HEK293 (cell line): ENCODE measurements around the gene OR2AT4.

Experiments
- CTCF ChIA-PET: fragments of 350-600 bp; formaldehyde crosslinking; extraction: SDS; loops from one replicate; lab custom pipeline; 2021; ENCODE audit warnings: antibody characterized with exemption; lab: Yijun Ruan, JAX
- POLR2A ChIA-PET: fragments of 300-600 bp; formaldehyde crosslinking; extraction: SDS; loops from one replicate; lab custom pipeline; 2020; ENCODE audit warnings: antibody characterized with exemption, inconsistent platforms; lab: Yijun Ruan, JAX
- H3K27ac ChIP-seq: fragments of 200-500 bp; sonication (Bioruptor generic); 2 replicates; pipeline ENCODE4 v1.5.1; 2014; ENCODE audit warnings: low read depth, low read length, control low read depth, inconsistent platforms; ENCODE audit errors: extremely low read depth
- H3K36me3 ChIP-seq, 2 experiments: fragments of 200-500 bp in 1 of 2; sonication (Bioruptor generic) in 1 of 2; 1 replicate in 1 of 2; 2 replicates in 1 of 2; pipeline ENCODE4 v1.5.1; 2014 to 2017; ENCODE audit warnings: inconsistent platforms in 2 of 2, low read length in 2 of 2; ENCODE audit not compliant: control insufficient read depth in 2 of 2, insufficient read depth in 1 of 2
- H3K4me1 ChIP-seq: fragments of 200-500 bp; sonication (Bioruptor generic); 2 replicates; pipeline ENCODE4 v1.5.1; 2014; ENCODE audit warnings: mild to moderate bottlenecking, low read length, inconsistent platforms; ENCODE audit not compliant: control insufficient read depth, insufficient read depth
- H3K4me3 ChIP-seq: 2 replicates; pipeline ENCODE4 v1.5.1; 2011; ENCODE audit warnings: low read depth, mild to moderate bottlenecking, control low read depth, low read length, moderate library complexity
- H3K9me3 ChIP-seq: fragments of 200-500 bp; sonication (Bioruptor generic); 2 replicates; pipeline ENCODE4 v1.5.1; 2014; ENCODE audit warnings: low read depth, low read length, inconsistent platforms; ENCODE audit not compliant: control insufficient read depth, insufficient read depth
- GFI1B ChIP-seq: fragments of 450-650 bp; formaldehyde crosslinking; IDR thresholded peaks from 2 replicates; pipeline ENCODE4 v1.5.1; 2016; ENCODE audit warnings: missing biosample characterization, missing genetic modification characterization
- PRDM6 ChIP-seq: fragments of 450-650 bp; formaldehyde crosslinking; IDR thresholded peaks from 2 replicates; pipeline ENCODE4 v1.5.1; 2017; ENCODE audit warnings: missing biosample characterization, missing genetic modification characterization
- YY1 ChIP-seq: fragments of 450-650 bp; formaldehyde crosslinking; IDR thresholded peaks from 2 replicates; pipeline ENCODE4 v1.5.1; 2018; ENCODE audit warnings: missing biosample characterization, missing genetic modification characterization
- ZBTB10 ChIP-seq: fragments of 450-650 bp; formaldehyde crosslinking; IDR thresholded peaks from 2 replicates; pipeline ENCODE4 v1.5.1; 2016; ENCODE audit warnings: missing biosample characterization, missing genetic modification characterization
- ZBTB48 ChIP-seq: fragments of 450-650 bp; formaldehyde crosslinking; IDR thresholded peaks from 2 replicates; pipeline ENCODE4 v1.5.1; 2016; ENCODE audit warnings: missing biosample characterization, missing genetic modification characterization
- ZFP3 ChIP-seq: fragments of 450-650 bp; formaldehyde crosslinking; IDR thresholded peaks from 2 replicates; pipeline ENCODE4 v1.5.1; 2016; ENCODE audit warnings: low read depth, missing biosample characterization, missing genetic modification characterization
- ZNF132 ChIP-seq: fragments of 450-650 bp; formaldehyde crosslinking; IDR thresholded peaks from 2 replicates; pipeline ENCODE4 v1.5.1; 2017; ENCODE audit warnings: missing biosample characterization, missing genetic modification characterization, borderline replicate concordance
- ZNF148 ChIP-seq: fragments of 450-650 bp; formaldehyde crosslinking; IDR thresholded peaks from 2 replicates; pipeline ENCODE4 v1.5.0; 2017; ENCODE audit warnings: missing biosample characterization, missing genetic modification characterization, borderline replicate concordance
- ZNF175 ChIP-seq: fragments of 450-650 bp; formaldehyde crosslinking; IDR thresholded peaks from 2 replicates; pipeline ENCODE4 v1.5.1; 2016; ENCODE audit warnings: missing biosample characterization, missing genetic modification characterization
- ZNF202 ChIP-seq: fragments of 450-650 bp; formaldehyde crosslinking; IDR thresholded peaks from 2 replicates; pipeline ENCODE4 v1.5.1; 2016; ENCODE audit warnings: missing biosample characterization, missing genetic modification characterization, borderline replicate concordance
- ZNF266 ChIP-seq: fragments of 450-650 bp; formaldehyde crosslinking; IDR thresholded peaks from 2 replicates; pipeline ENCODE4 v1.5.1; 2016; ENCODE audit warnings: missing biosample characterization, missing genetic modification characterization, low read depth
- ZNF341 ChIP-seq: fragments of 450-650 bp; formaldehyde crosslinking; IDR thresholded peaks from 2 replicates; pipeline ENCODE4; 2016; ENCODE audit warnings: low read depth, missing biosample characterization, missing genetic modification characterization
- ZNF366 ChIP-seq: fragments of 450-650 bp; formaldehyde crosslinking; conservative IDR thresholded peaks from 2 replicates; pipeline ENCODE4 v1.5.1; 2016; ENCODE audit warnings: missing biosample characterization, missing genetic modification characterization
- ZNF837 ChIP-seq: fragments of 450-650 bp; formaldehyde crosslinking; IDR thresholded peaks from 2 replicates; pipeline ENCODE4 v1.5.1; 2016; ENCODE audit warnings: missing biosample characterization, missing genetic modification characterization
- TF ChIP-seq, protein P1 (sequence below): fragments of 450-650 bp; formaldehyde crosslinking; IDR thresholded peaks from 2 replicates; pipeline ENCODE4 v1.5.1; 2016; ENCODE audit warnings: missing biosample characterization, missing genetic modification characterization
- TF ChIP-seq, protein P2 (sequence below): fragments of 450-650 bp; formaldehyde crosslinking; IDR thresholded peaks from 2 replicates; pipeline ENCODE4 v1.5.1; 2016; ENCODE audit warnings: missing biosample characterization, missing genetic modification characterization
- TF ChIP-seq, protein P3 (sequence below): fragments of 450-650 bp; formaldehyde crosslinking; IDR thresholded peaks from 2 replicates; pipeline ENCODE4 v1.5.1; 2017; ENCODE audit warnings: missing biosample characterization, missing genetic modification characterization

OR2AT4 gene

GRCh38 chr11:75035256-75035655 is 61.4 kb downstream of the OR2AT4 start (continued):
- TF ChIP-seq GFI1B (tag by site-specific recombination) (no peak), PRDM6 (tag by site-specific recombination) (no peak)
- TF ChIP-seq, all 188 proteins: peak for 0

DNA sequence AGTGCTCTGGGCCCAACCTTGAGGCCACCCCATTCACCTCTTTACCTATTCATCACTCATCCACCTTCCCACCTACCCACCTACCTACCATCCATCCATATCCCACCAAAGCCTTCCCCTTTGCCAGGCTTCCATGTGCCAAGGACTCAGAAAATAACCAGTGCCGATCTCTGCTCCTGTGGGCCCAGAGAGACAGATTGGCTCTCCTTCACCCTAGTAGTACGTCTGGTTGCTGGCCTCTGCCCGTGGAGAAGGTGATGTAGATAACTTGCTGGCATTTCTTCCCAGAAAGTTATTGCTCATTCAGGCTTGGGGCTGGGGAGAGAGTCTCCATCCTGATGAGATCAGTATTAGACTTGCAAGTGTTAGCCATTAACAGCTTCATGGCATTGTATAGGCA is 62.8 kb downstream of the OR2AT4 start:
- TF ChIP-seq ZNF132 (no peak), ZBTB48 (tag by site-specific recombination) (no peak), ZNF366 (no peak), ZBTB10 (tag by site-specific recombination) (no peak), ZNF175 (tag by site-specific recombination) (no peak), ZFP3 (no peak), ZNF202 (tag by site-specific recombination) (no peak), ZNF837 (tag by site-specific recombination) (no peak), ZNF148 (no peak), YY1 (tag by site-specific recombination) (no peak), ZNF341 (tag by site-specific recombination) (no peak), ZNF266 (tag by site-specific recombination) (no peak)
- TF ChIP-seq, protein P1, sequence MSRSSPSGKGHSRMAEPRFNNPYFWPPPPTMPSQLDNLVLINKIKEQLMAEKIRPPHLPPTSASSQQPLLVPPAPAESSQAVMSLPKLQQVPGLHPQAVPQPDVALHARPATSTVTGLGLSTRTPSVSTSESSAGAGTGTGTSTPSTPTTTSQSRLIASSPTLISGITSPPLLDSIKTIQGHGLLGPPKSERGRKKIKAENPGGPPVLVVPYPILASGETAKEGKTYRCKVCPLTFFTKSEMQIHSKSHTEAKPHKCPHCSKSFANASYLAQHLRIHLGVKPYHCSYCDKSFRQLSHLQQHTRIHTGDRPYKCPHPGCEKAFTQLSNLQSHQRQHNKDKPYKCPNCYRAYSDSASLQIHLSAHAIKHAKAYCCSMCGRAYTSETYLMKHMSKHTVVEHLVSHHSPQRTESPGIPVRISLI (tag by site-specific recombination): no peak
- TF ChIP-seq, protein P2, sequence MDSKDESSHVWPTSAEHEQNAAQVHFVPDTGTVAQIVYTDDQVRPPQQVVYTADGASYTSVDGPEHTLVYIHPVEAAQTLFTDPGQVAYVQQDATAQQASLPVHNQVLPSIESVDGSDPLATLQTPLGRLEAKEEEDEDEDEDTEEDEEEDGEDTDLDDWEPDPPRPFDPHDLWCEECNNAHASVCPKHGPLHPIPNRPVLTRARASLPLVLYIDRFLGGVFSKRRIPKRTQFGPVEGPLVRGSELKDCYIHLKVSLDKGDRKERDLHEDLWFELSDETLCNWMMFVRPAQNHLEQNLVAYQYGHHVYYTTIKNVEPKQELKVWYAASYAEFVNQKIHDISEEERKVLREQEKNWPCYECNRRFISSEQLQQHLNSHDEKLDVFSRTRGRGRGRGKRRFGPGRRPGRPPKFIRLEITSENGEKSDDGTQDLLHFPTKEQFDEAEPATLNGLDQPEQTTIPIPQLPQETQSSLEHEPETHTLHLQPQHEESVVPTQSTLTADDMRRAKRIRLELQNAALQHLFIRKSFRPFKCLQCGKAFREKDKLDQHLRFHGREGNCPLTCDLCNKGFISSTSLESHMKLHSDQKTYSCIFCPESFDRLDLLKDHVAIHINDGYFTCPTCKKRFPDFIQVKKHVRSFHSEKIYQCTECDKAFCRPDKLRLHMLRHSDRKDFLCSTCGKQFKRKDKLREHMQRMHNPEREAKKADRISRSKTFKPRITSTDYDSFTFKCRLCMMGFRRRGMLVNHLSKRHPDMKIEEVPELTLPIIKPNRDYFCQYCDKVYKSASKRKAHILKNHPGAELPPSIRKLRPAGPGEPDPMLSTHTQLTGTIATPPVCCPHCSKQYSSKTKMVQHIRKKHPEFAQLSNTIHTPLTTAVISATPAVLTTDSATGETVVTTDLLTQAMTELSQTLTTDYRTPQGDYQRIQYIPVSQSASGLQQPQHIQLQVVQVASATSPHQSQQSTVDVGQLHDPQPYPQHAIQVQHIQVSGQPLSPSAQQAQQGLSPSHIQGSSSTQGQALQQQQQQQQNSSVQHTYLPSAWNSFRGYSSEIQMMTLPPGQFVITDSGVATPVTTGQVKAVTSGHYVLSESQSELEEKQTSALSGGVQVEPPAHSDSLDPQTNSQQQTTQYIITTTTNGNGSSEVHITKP (tag by site-specific recombination): no peak
- TF ChIP-seq, protein P3, sequence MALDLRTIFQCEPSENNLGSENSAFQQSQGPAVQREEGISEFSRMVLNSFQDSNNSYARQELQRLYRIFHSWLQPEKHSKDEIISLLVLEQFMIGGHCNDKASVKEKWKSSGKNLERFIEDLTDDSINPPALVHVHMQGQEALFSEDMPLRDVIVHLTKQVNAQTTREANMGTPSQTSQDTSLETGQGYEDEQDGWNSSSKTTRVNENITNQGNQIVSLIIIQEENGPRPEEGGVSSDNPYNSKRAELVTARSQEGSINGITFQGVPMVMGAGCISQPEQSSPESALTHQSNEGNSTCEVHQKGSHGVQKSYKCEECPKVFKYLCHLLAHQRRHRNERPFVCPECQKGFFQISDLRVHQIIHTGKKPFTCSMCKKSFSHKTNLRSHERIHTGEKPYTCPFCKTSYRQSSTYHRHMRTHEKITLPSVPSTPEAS: no peak
- ChIA-PET POLR2A (no interaction called here), CTCF (interaction anchor here (0.6 to 3.7 kb wide), 3 partner anchors 11 to 208 kb away, joined by 4 to 35 read pairs (median 30); no protein-coding TSS in a partner anchor)
- H3K4me1 ChIP-seq: no peaks in the 10 kb centered on the region
- no peak overlapping the region for H3K4me3 ChIP-seq
- no peak overlapping the region for H3K27ac ChIP-seq
- no peaks in the 10 kb centered on the region for H3K36me3 ChIP-seq
- no peaks in the 10 kb centered on the region for H3K9me3 ChIP-seq
